Sciatic nerve (tissue), 2 donors: Measurements from ENCODE around the gene PLEKHG2. TPM values are rescaled to one million over a fixed set of nuclear protein-coding genes. Genes with fewer than 3 reads are reported as not detected.
A peak's percentile ranks its signal among the peaks of the same experiment; 100 is the strongest.
"Not testable (repeated sequence)": the region's sequence is repeated elsewhere in the genome, so short reads cannot be mapped to it uniquely, and the experiment has no call there.

Experiments used
- ATAC-seq: fragments of 200-7000 bp; cut with Tn5 transposase; one replicate; pipeline ENCODE4 v1.9.1; 2020; ENCODE audit warnings: mild to moderate bottlenecking, moderate library complexity
- DNase-seq: peaks from one replicate; pipeline ENCODE4 v3.0.0-alpha.2; 2020; ENCODE audit warnings: low spot score
- intact Hi-C: fragments of 100-400 bp; cut with DNase I; formaldehyde crosslinking; loops from one replicate; pipeline ENCODE4 v1.14.2; 2022
- total RNA-seq: library from RNA; stranded (reverse); fragmentation: NEBNext Ultra II Directional; extraction: Animal tissue kit (Norgen Biotek cat#: 25700); gene quantifications from one replicate; pipeline ENCODE4 v1.2.1, GENCODE V29; 2021
- donor health status: DM: no; HTN: no; CAD: no.
- donor health status: DM: no; HTN: no; CAD: no.

PLEKHG2 gene, protein sequence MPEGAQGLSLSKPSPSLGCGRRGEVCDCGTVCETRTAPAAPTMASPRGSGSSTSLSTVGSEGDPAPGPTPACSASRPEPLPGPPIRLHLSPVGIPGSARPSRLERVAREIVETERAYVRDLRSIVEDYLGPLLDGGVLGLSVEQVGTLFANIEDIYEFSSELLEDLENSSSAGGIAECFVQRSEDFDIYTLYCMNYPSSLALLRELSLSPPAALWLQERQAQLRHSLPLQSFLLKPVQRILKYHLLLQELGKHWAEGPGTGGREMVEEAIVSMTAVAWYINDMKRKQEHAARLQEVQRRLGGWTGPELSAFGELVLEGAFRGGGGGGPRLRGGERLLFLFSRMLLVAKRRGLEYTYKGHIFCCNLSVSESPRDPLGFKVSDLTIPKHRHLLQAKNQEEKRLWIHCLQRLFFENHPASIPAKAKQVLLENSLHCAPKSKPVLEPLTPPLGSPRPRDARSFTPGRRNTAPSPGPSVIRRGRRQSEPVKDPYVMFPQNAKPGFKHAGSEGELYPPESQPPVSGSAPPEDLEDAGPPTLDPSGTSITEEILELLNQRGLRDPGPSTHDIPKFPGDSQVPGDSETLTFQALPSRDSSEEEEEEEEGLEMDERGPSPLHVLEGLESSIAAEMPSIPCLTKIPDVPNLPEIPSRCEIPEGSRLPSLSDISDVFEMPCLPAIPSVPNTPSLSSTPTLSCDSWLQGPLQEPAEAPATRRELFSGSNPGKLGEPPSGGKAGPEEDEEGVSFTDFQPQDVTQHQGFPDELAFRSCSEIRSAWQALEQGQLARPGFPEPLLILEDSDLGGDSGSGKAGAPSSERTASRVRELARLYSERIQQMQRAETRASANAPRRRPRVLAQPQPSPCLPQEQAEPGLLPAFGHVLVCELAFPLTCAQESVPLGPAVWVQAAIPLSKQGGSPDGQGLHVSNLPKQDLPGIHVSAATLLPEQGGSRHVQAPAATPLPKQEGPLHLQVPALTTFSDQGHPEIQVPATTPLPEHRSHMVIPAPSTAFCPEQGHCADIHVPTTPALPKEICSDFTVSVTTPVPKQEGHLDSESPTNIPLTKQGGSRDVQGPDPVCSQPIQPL (N-terminal part only)
- 89.2 TPM for total RNA-seq

DNA sequence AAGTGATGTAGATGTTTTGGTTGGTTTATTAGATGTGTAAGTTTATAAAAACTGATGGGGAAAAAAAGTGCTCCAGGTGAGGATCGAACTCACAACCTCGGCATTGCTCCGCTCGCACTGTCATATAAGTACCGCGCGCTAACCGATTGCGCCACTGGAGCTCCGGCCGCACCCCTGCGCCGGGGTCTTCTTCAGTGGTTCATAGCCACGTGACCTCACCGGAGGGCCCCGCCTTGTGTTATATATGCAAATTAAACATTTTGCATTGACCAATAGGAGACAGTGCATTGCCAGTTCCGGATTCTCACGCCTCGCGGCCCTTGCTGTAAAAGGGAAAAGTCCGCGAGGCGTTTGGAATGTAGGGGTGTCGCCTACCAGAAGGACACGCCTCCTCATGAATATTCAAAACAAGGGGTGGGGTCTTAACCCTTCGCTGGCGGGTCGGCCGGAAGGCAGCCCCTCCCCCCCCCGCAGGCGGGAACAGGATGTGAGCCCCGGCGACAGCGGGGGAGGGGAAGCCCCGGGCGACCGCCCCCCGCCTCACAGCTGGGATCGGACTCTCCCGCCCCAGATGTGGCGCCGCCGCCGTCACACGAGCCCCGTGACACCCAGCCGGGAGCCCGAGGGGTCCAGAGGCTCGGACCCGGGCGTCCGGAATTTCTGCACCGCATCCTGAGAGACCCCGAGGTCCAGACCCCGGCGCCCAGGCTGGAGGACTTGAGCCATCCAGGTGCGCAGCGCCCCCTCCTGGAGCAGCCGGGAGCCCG is at the start of gene PLEKHG2:
Gene PLEKHG2, plus strand, starts transcription at position 570 of the 767 bp plus-strand sequence. CDS start 1,418 bp downstream, outside the sequence.
- intact Hi-C loops, result no loop called here
- ATAC-seq, result peak; percentile 70
- peak; percentile 98 for DNase-seq

DNA sequence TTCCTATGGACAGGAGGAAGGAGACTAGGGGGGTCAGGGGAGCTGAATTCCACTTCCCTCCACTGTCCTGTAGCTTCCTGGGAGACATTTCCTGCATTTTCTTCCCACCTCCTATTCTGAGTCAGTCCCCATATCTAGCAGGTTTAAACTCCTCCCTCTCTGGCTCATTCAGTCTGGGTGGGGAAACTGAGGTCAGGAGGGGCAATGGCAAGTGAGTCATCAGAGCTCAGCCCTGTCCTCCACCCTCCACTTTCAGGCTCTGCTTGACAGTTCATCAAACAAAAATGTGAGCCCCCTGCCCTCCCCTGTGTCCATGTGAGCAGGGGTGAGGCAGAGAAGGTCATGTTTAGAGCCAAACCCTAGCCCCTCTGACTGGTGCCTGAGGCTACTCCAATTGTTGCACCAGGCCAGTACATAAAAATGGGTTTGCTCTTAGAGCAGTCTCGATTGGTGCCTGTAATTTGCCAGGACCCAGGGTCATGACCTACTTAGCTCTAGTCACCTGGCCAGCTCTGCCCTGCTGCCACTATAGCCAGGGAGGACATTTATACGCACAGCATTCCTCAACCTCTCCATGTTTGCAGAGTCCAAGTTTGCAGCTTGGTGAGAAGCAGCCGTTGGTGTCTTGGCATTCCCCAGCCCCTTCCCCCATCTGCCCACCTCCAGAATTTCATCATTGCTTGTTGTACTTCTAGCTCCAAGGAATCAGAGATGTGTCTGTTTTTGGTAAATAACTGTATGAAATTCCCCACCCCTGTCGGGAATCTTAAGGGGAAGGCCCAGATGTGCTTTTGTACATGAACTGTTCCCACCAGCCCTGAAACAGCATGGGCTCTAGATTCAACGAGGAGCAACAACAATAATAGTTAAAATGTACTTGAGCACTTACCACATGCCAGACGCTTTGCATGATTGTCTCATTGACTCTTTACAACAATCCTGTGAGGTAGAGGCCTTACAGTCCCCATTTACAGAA is 49.5 kb upstream of the PLEKHG2 start:
- DNase-seq (no peak), ATAC-seq (peak; percentile 72)
- intact Hi-C loops, result no loop called here

DNA sequence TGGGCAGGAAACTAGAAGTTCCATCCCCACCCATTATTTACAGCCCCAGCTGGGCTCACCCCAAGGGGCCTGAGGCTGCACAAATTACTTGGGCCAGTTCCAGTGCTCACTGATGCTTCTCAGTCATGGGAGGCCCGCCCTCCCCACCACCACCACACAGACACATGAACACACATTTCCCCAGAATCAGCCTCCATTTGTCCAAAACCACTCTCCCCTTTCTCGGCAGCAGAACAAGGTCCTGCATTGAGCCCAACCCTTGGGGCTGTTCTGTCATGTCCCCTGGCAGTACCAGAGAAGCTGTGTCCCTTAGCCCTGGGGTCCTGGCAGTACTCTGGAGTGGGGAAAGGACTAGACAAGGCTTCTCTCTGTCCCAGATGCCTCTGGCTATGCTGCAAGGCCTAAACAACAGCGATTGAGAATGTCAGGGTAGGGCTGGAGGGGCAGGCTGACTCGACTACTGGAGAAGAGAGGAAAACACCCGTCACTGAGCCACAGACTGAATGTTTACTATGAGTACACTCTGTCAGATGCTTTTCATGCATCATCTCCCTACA is 48.5 kb upstream of the PLEKHG2 start:
- DNase-seq, result peak; percentile 80
- intact Hi-C loops, result no loop called here
- peak; percentile 89 for ATAC-seq

DNA sequence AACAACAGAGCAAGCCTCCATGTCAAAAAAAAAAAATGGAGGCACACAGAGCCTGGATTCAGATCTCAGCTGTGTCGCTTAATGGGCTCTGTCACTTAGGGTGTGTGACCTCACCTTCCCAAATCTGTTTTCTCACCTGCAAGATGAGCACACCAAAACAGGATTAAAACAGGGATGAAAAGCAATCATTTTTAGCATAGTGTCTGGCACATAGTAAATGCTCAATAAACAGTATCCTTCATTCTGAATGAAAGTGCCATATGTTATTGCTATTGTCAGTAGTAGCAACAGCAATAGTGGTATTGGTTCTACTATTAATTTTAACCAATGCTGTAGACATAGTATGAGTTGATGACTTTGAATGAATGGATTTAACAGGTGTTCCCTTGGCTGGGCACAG is 46.9 kb upstream of the PLEKHG2 start:
- intact Hi-C loops, result no loop called here
- no peak for DNase-seq
- no peak for ATAC-seq

DNA sequence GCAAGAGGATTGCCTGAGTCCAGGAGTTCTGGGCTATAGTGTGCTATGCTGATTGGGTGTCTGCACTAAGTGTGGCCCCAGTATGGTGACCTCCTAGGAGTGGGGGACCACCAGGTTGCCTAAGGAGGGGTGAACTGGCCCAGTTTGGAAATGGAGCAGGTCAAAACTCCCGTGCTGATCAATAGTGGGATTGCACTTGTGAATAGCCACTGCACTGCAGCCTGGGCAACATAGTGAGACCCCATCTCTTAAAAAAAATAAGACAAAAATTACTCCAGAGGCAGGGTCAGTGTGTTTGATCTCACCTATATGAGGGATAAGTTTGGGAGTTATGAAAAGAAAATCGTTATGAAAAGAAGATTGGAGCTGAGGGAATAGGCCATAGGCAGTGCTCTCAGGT is 43.3 kb upstream of the PLEKHG2 start:
- intact Hi-C loops, result no loop called here
- DNase-seq (no peak), ATAC-seq (no peak)

DNA sequence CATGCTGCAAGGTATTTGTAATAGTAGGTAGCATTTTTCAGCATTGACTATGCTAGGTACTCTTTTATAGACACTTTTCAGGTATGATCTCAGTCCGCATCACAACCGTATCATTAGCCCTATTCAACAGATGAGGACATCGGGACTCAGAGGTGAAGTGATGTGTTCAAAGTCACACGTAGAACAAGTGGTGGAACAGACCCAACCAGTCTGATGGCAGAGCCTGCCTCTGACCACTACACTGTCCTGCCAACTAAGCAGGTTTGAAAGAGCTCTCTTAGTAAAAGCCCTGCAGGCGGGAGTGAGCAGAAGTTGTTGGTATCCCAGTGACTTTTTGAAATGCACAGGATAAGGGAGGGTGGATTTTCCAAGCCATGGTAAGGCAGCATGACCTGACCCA is 41.7 kb upstream of the PLEKHG2 start:
- intact Hi-C loops, result no loop called here
- DNase-seq (no peak), ATAC-seq (no peak)

DNA sequence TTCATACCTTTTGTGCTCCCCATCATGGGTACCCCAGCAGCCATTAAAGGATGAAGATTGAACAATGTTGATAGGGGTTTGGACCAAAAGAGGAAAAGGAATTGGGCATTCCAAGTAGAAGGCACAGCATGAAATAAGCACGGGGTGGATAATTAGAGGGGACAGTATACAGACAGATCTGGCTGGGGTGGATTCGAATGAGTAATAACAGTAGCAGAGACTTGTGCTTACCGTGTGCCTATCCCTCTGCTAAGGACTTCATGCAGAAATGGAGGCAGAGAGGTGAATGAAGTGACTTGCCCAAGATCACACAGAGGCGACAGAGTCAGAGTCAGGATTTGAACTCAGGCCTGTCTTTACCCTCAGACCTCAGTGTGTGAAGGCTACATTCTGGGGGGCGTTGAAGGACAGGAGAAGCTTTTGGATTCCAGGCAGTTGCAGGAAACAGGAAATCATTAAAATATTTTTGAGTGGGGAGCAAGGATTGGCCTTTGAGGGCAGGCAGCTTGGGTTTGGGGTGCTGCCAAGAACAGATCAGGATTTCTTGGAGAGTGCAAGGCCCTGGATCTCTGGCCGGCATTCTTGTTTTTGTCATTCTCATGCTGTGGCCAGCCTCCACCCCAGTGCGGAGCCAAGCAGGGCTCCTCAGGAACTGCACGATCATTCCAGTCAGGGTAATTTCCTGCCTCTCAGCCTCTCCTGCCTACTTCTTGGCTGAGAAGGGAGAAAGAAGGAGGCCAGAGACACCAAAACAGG is 40.2 kb upstream of the PLEKHG2 start:
- DNase-seq (peak; percentile 91), ATAC-seq (peak; percentile 97)
- intact Hi-C loops, result no loop called here

DNA sequence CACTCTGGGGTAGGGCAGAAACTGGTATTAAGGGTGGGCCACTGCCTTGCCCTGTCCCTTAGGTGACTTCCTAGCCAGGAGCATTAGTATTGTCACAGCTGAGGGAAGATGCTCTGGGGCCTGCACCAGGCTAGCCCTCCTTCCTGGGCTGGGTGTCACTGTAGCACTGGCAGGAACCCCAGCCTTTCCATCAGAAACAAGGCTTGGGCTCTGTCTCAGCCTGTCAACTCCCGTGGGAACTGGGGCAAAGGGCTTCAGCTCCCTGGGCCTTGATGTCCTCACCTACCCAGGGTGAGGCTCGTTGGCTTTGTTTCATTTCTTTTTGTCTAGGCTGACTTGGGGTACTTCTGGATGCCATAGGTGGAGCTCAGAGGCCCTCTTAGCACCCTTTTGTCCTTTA is 39.5 kb upstream of the PLEKHG2 start:
- ATAC-seq, result no peak
- intact Hi-C loops, result no loop called here
- DNase-seq, result no peak

DNA sequence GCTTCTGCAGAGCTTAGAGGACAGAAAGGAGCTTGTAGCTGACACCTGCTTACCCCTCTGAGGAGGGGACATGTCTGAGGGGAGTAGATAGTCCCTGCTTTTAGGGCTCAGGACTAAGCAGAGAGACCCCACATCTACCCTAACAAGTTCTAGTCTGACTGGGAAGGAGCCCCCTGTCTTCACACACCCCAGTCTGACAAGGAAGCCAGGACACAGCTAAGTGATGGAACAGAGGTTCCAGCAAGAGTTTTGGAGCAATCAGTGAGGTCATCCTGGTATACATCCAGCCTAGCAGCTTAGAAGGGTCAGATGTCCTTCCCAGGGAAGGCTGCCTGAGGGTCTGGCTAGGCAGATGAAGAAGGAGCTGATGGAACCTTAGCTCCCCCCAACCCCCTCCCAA is 36.5 kb upstream of the PLEKHG2 start:
- no peak for DNase-seq
- intact Hi-C loops, result no loop called here
- ATAC-seq, result no peak

DNA sequence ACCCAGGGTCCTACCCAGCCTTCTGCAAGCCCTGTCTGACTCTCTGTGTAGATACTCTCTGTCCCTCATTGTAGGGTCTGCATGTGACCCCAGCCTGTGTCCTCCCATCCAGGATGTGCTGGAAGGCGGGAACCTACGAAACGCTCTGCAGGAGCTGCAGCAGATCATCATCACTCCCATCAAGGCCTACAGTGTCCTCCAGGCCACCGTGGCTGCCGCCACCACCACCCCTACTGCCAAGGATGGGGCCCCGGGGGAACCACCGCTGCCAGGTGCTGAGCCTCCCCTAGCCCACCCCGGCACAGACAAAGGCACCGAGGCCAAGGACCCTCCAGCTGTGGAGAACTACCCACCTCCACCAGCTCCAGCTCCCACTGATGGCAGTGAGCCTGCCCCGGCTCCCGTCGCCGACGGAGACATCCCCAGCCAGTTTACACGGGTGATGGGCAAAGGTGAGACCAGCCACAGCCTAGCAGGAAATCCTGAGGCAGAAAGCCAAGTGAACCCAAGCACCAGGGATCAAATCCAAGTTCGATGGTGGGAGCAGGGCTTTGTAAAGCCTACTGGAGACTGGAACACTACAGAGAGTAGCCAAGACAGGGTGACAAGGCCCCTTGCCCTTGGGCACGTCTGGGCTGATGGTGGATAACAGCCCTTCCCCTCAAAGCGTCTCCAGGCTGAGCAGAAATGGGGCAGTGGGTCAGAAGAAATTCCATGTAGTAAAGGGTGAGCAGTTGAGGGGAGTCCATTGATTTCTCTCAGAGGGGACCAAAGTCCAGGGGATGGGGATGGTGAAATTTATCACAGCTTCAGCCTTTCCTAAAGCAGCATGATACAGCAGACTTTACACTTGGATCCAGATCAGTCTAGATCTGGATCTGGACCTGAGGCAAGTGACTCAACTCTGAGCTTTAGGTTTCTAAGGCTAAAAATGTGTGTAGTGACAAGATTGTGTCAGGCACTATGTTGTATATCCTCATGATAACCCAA is 34.8 kb upstream of the PLEKHG2 start:
- intact Hi-C loops, result no loop called here
- DNase-seq (no peak), ATAC-seq (no peak)

DNA sequence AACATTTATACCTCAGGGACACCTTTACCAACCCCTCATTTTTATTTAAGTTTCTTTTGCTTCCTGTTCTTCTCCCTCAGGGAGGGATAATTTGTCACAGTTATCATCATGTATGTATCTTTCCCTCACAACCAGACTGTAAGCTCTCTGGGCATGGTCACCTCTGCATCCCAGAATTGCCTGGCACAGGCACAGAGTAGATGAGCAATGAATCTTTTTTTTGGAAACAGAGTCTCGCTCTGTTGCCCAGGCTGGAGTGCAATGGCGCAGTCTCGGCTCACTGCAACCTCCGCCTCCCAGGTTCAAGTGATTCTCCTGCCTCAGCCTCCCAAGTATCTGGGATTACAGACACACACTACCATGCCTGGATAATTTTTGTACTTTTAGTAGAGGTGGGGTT is 33.1 kb upstream of the PLEKHG2 start:
- DNase-seq, ATAC-seq, intact Hi-C loops: not testable (repeated sequence)

DNA sequence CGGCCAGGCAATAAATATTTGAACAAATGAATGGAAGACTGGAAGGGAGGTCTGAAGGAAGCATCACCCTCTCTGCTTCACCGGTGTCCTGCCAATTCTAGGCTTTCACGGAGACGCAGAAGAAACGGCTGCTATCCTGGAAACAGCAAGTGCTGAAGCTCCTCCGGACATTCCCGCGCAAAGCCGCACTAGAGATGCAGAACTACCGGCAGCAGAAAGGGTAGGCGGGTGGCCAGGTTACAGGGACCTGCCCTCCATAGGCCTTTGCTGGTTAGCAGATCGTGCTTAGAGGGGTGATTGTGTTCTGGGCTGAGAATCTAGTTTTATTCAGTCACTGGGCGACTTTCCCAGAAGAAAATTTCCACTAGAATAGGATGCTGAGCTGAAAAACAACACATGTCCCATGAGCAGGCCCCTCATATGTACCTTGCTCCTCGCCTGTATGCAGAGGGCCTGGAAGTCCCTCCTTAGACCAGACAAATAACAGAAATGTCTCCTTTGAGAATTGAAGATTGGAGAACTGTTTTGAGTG is 32.5 kb upstream of the PLEKHG2 start:
- intact Hi-C loops, result no loop called here
- peak; percentile 19 for ATAC-seq
- DNase-seq, result no peak

DNA sequence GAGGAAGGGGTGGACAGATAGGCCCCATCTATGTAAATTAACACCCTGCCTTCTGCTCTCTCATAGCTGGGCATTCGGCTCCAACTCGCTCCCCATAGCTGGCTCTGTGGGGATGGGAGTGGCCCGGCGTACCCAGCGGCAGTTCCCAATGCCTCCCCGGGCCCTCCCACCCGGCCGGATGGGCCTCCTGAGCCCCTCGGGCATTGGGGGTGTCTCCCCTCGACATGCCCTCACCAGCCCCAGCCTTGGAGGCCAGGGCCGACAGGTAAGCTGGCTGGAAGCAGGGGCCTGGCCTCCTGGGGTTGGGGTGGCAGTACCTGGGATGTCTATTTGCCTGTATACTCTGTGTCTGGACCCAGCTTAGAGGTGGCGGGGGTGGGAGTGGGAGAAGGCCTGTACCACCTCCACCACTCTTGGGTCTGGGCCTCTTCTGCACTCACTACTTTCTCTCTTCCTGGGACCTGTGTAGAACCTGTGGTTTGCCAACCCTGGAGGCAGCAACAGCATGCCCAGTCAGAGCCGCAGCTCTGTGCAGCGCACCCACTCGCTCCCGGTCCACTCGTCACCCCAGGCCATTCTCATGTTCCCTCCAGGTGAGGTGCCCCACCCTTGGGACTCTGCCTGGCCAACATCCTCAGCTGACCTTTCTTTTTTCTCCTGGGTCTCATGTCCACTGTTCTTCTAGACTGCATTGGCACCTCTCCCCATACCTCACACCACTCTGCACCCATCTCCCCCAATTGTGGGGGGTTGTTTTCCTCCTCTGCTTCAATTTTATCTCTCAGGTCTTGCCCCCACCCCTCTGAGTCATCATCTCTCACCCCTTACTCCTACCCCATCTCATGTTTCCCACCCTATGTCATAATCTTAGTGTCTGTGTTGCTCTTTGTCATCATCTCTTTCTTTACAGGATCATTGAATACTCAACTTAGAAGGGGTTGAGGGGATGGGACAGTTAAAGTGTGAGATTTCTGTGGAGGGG is 31.7 kb upstream of the PLEKHG2 start:
- intact Hi-C loops, result no loop called here
- no peak for DNase-seq
- ATAC-seq, result no peak

DNA sequence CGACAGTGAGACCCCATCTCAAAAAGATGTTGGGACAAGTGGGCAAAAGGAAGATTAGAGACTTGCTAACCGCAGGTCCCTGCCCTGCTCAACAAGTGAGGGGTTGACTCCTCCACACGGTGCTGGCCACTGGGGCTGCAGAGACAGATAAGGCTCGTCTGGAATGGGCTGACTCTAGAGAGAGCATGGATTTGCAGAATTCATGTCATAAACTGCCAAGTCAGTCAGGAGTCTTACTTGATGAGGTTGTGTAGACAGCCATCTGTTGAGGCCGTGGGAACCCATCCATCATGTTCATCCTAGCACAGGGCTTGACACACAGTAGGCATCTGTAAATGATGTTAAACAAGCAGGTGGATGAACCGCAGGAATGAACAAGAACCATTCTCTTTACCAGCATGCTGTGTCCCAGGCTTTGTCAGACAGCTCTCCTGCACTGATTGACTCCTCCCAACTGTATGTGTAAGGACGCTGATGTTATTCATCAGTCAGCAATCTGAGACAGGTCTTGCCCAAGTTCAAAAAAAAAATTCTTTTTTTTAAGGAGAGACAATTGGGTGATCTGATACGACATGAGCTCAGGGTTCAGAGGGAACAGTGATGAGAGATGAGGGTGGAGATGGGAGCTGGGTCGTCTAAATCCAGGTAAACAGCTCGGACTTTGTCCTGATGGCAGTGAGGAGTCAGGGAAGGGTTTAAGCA is 30.4 kb upstream of the PLEKHG2 start:
- intact Hi-C loops, result no loop called here
- DNase-seq (no peak), ATAC-seq (no peak)
